Transverse colon (tissue), 3 donors: ENCODE measurements around the gene THADA.

Experiments used
- CTCF ChIP-seq, 5 experiments: fragments of 200-600 bp in 3 of 5; fragments of 450-650 bp in 2 of 5; sonication (generic) in 3 of 5; IDR thresholded peaks; 1 replicate in 2 of 5; 2 replicates in 3 of 5; pipeline ENCODE4 v1.5.1; 2016 to 2017; ENCODE audit warnings: antibody characterized with exemption in 5 of 5, inconsistent platforms in 3 of 5, mild to moderate bottlenecking in 2 of 5, moderate library complexity in 1 of 5
- POLR2A ChIP-seq: fragments of 450-650 bp; IDR thresholded peaks from one replicate; pipeline ENCODE4 v1.6.1; 2016; ENCODE audit warnings: antibody characterized with exemption, mild to moderate bottlenecking, moderate library complexity

- TF ChIP-seq CTCF (IDR thresholded peaks at IDR 0.05) (no peak), POLR2A (no peak)
These were observed 227.1 kb downstream of the THADA start for GRCh38 chr2:43368483-43369385.
